ENCODE results near the gene NIM1K. TPM values are rescaled to one million over a fixed set of nuclear protein-coding genes. Genes with fewer than 3 reads are reported as not detected.

Gene NIM1K
- total RNA-seq, 1 donor from 2014 or later, result 0.67 TPM

GRCh38 chr5:43298443-43298842 lies 106.4 kb downstream of the NIM1K start:
- Mint-ChIP-seq H3K36me3 (ENCODE audit: low read depth) (peaks cover 30% of the 10 kb centered on the region), H3K4me1 (ENCODE audit: low read depth) (peaks cover 40% of the 10 kb centered on the region), H3K27me3 (ENCODE audit: low read depth) (no peaks in the 10 kb centered on the region), H3K4me3 (ENCODE audit: unreplicated experiment) (no peak overlapping the region), H3K9me3 (ENCODE audit: low read depth) (no peaks in the 10 kb centered on the region), H3K27ac (ENCODE audit: unreplicated experiment) (no peak overlapping the region)
- no peak for DNase-seq (ENCODE audit: low spot score)
- no peak for TF ChIP-seq CTCF (IDR thresholded peaks at IDR 0.05)

- no peak for DNase-seq (ENCODE audit: low spot score)
- Mint-ChIP-seq H3K27ac (ENCODE audit: unreplicated experiment) (no peak overlapping the region), H3K27me3 (ENCODE audit: low read depth) (no peaks in the 10 kb centered on the region), H3K36me3 (ENCODE audit: low read depth) (peaks cover 21% of the 10 kb centered on the region), H3K4me1 (ENCODE audit: low read depth) (peaks cover 42% of the 10 kb centered on the region), H3K4me3 (ENCODE audit: unreplicated experiment) (no peak overlapping the region), H3K9me3 (ENCODE audit: low read depth) (no peaks in the 10 kb centered on the region)
- TF ChIP-seq CTCF (IDR thresholded peaks at IDR 0.05), result no peak
Measured at GRCh38 chr5:43300112-43300511, 108.1 kb downstream of the NIM1K start.

- peaks cover 43% of the 10 kb centered on the region for H3K4me1 Mint-ChIP-seq (ENCODE audit: low read depth)
- no peak for TF ChIP-seq CTCF (IDR thresholded peaks at IDR 0.05)
- peaks cover 13% of the 10 kb centered on the region for H3K36me3 Mint-ChIP-seq (ENCODE audit: low read depth)
- H3K4me3 Mint-ChIP-seq (ENCODE audit: unreplicated experiment), result no peak overlapping the region
- no peaks in the 10 kb centered on the region for H3K9me3 Mint-ChIP-seq (ENCODE audit: low read depth)
- no peaks in the 10 kb centered on the region for H3K27me3 Mint-ChIP-seq (ENCODE audit: low read depth)
- H3K27ac Mint-ChIP-seq (ENCODE audit: unreplicated experiment), result peak overlapping the region; percentile 22
- no peak for DNase-seq (ENCODE audit: low spot score)
Measured at GRCh38 chr5:43301653-43302091, 109.6 kb downstream of the NIM1K start.

GRCh38 chr5:43302481-43302880 lies 110.5 kb downstream of the NIM1K start:
- no peak for DNase-seq (ENCODE audit: low spot score)
- Mint-ChIP-seq H3K27me3 (ENCODE audit: low read depth) (no peaks in the 10 kb centered on the region), H3K4me1 (ENCODE audit: low read depth) (peaks cover 43% of the 10 kb centered on the region), H3K4me3 (ENCODE audit: unreplicated experiment) (no peak overlapping the region), H3K27ac (ENCODE audit: unreplicated experiment) (peak overlapping the region; percentile 45), H3K9me3 (ENCODE audit: low read depth) (no peaks in the 10 kb centered on the region), H3K36me3 (ENCODE audit: low read depth) (peaks cover 8% of the 10 kb centered on the region)
- no peak for TF ChIP-seq CTCF (IDR thresholded peaks at IDR 0.05)

- no peaks in the 10 kb centered on the region for H3K27me3 Mint-ChIP-seq (ENCODE audit: low read depth)
- peaks cover 4% of the 10 kb centered on the region for H3K36me3 Mint-ChIP-seq (ENCODE audit: low read depth)
- DNase-seq (ENCODE audit: low spot score), result no peak
- H3K9me3 Mint-ChIP-seq (ENCODE audit: low read depth), result no peaks in the 10 kb centered on the region
- H3K4me1 Mint-ChIP-seq (ENCODE audit: low read depth), result peaks cover 51% of the 10 kb centered on the region
- H3K4me3 Mint-ChIP-seq (ENCODE audit: unreplicated experiment), result no peak overlapping the region
- H3K27ac Mint-ChIP-seq (ENCODE audit: unreplicated experiment), result peak overlapping the region; percentile 10
- no peak for TF ChIP-seq CTCF (IDR thresholded peaks at IDR 0.05)
Measured at GRCh38 chr5:43303242-43303641, 111.2 kb downstream of the NIM1K start.

All from chondrocyte (in vitro differentiated cells).